OCI-LY1 (cell line): ENCODE data around the gene AMBRA1.

ENCODE experiments used
- EZH2 ChIP-seq: fragments of 200-600 bp; sonication (generic), shearing (Covaris generic); IDR thresholded peaks from 2 replicates; pipeline ENCODE4 v1.8.0; 2017; ENCODE audit warnings: borderline replicate concordance, mixed run types, mild to moderate bottlenecking, antibody characterized with exemption, low read length, moderate library complexity, mixed read lengths
- TF ChIP-seq, protein P1 (sequence below): fragments of 200-600 bp; sonication (generic), shearing (Covaris generic); IDR thresholded peaks from 2 replicates; pipeline ENCODE4 v1.5.1; 2017; ENCODE audit warnings: mild to moderate bottlenecking, antibody characterized with exemption, low read length, moderate library complexity, mixed read lengths

DNA sequence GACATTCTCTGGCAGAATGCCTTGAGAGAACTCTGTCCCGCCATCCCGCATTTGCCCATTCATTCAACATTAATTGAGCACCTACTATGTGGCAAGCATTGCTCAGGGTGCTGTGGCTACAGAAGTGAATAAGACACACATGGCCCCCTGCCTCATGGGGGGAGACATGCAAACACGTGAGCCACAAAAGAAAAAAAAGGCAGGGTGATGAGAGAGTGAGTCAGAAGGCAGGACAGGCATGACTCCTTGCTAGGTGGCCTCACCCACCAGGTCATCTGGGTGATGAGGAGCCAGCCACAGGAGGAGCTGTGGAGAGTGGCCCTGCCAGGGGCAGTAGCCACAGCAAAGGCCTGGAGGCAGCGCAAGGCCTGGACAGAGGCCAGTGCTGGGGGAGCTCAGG is 207.1 kb downstream of the AMBRA1 start:
- TF ChIP-seq, protein P1, sequence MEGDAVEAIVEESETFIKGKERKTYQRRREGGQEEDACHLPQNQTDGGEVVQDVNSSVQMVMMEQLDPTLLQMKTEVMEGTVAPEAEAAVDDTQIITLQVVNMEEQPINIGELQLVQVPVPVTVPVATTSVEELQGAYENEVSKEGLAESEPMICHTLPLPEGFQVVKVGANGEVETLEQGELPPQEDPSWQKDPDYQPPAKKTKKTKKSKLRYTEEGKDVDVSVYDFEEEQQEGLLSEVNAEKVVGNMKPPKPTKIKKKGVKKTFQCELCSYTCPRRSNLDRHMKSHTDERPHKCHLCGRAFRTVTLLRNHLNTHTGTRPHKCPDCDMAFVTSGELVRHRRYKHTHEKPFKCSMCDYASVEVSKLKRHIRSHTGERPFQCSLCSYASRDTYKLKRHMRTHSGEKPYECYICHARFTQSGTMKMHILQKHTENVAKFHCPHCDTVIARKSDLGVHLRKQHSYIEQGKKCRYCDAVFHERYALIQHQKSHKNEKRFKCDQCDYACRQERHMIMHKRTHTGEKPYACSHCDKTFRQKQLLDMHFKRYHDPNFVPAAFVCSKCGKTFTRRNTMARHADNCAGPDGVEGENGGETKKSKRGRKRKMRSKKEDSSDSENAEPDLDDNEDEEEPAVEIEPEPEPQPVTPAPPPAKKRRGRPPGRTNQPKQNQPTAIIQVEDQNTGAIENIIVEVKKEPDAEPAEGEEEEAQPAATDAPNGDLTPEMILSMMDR, result no peak
- no peak for TF ChIP-seq EZH2
